ENCODE results near the gene CST9.
"Not testable (repeated sequence)": the region's sequence is repeated elsewhere in the genome, so short reads cannot be mapped to it uniquely, and the experiment has no call there.

CST9 gene

DNA sequence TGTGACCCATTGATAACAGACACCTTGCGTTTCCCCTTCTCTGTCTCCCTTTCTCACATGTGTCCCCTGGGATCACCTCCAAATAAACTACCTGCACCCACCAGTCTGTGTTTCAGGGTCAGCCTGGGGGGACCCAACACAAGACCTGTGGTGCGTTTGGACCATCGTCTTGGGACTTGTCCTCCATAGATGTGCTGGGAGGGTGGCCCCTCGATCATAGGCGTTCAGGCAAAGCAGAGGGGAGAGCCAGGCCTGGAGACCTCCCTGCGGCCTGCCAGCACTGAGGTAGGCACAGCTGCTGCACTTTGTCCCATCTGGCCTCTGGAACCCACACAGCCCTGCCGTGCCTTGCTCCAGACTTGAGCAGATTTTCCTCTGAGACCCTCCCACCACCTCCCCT lies 18.1 kb downstream of the CST9 start:
- DNase-seq (ENCODE audit: low spot score) = no peak

DNA sequence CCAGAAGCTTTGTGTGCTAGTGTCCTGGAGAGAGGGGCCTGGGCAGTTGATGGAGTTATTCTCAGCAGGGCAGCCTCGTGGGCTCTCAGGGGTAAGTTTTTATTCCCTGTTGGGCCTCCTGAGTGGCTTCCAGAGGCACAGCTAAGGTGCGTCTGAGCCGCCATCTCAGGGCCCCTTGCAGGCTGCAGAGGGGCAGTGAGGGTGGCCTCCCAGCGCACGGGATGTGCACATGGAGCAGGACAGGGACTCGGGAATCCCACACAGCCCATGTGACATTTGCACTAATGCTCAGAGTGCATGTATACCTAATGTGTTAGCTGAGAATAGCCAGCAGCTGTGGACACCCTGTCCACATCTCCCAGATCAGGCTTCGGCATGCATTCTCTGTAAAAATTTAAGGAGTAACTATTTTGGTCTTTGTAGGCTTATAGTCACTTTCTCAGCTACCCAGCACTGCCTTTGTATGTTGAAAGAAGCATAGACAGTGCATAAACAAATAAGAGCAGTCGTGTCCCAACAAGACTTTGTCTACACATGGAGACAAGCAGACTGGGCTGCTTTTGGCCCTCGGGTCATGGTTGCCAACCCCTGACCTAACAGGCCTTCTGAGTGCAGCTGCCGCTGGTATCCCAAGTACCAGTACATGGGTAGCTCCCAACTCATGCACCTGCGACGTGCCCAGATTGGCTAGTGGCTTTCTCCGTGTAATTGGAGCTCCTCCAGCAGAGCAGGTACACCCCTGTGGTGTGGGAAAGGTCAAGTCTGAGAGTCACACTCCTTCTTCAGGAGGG lies 18.8 kb downstream of the CST9 start:
- no peak for DNase-seq (ENCODE audit: low spot score)

DNA sequence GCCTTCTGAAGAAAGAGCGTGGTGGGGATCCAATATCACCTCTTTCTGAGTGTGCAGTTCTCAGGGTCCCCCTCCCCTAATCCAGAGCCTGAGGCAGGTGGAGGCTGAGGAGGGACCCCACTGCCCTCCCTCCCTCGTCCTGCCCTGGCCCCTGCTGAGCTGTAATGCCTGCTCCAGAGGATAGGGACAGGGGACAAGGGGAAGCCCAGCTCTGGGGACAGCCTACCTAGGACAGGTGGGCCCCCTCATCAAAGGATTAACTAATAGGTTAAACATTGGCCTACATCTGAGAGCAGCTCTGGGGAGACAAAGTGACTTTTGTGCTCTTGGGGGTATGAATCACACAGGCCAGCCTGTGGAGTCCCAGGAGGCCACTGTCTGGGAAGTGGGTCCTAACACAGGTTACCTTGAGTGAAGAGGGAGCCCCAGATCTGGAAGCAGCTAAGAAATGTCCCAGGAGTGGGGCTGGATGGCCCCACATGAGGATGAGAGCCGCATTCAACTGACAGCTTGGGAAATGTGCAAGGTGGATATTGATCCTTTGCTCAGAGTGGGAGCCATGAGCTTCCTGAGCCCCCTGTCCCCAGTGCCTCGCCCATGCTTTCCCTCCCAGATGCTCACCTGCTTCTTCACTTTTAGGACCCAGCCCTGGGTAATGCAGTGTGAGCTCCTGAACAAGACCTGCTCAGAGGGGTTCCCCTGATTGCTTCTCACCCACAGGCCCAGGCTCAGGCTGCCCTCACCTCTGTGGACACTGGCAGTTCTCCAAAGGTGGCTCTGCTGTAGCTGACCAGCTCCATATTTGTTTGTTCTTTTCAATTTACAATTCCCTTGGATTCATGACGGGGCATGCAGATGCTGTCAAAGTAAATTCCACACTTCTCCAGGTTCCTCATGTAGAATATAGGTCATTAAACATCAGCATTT lies 19.6 kb downstream of the CST9 start:
- DNase-seq (ENCODE audit: low spot score) = no peak

DNA sequence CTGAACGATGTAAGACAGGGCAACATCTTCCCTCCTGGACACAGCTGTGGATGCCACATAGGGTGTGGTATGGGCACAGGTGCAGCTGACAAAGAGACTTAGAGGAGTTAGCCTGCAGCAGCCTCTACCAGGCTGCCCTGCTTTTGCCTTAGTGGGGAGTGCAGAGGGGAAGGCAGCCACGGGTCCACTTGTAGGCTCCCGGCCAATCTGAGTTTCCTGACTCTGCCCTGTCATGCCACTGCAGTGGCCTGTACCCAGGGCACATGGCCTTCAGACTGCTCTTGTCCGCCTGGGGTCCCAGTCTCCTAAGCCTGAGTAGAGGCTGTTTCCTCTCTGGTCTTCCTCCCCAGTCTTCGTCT lies 20.3 kb downstream of the CST9 start:
- DNase-seq (ENCODE audit: low spot score) = no peak

DNA sequence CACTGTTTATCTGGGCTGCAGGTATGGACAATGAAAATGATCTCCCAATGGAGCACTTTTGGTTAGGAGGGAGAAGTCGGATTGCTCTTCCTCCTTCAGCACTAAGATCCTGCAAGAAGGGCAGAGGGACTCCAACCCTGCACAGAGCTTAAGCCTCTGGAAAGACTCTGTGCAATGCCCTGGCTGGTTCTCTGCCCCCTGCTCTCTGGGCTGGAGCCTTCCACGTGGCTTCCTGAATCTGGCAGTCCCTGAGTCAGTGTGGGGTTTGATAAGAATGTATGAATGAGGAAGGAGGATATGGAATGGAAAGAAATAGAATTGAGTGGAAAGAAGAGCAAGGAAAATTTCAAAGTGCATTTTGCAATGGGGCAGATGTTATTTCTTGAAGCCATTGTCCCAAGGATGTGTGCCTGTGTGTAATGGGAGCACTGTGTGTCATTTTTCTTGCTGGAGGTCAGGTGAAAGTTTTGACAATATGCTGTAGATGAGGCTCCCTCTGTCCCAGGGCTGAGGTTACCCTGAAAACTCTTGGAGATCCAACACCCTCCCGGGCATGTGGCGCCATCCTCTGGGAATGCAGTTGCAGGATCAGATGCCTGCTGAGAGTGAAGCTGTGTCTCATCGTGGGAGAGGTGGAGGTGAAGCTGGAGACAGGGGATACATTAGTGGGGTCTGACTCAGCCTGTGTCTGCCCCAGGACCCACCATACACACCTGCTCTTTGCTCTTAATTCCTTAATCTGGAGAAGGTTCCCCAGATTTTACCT lies 21.1 kb downstream of the CST9 start:
- DNase-seq (ENCODE audit: low spot score) = no peak

DNA sequence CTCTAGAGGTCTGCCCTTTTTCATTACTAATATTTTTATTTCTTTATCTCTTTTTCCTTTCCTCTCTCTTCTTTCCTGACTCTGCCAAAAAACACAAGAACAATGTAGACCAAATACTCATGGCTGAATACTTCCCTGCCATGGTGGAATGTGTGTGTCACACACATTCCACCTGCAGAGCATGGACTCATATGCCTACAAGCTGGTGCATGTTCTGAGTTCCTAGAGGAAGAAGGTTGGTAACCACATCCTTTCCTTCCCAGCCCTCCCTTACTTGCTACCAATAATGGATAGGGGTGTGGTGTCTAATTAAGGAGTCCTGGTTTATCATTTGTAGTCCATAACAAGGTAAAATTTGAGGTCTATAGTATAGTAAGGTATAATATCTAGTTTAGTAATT lies 22.2 kb downstream of the CST9 start:
- no peak for DNase-seq (ENCODE audit: low spot score)

DNA sequence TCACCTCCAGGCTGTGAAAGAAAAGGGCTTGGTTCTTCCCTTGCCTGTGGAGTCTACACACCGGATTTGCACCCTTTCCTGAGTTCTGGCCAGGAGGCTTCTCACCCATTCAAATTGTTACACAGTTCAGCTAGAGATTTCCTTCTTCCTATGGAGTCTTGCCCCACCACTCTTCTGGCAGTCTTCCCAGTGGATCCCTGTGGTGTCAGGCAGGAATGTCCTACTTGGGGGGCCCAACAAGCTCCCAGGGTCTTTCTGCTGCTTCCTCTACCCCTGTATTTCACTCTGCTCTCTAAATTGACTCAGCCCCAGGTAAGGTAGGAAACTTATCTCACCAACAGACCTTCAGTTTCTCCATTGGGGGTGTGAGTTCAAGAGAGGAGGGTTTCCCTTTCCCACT lies 23.4 kb downstream of the CST9 start:
- no peak for DNase-seq (ENCODE audit: low spot score)

DNA sequence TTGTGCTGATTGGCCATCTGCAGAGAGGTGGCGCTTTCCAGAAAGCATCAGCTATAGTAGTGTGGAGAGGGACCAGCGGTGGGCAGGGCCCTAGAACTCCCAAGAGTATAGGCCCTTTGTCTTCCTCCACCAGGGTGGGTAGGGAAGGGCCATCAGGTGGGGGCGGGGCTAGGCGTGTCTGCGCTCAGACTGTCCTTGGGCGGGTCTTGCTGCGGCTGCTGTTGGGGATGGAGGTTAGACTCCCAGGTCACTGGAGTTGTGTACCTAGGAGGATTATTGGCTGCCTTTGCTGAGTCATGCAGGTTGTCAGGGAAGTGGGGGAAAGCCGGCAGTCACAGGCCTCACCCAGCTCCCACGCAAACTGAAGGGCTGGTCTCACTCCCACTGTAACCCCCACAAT lies 23.9 kb downstream of the CST9 start:
- not testable (repeated sequence) for DNase-seq (ENCODE audit: low spot score)

DNA sequence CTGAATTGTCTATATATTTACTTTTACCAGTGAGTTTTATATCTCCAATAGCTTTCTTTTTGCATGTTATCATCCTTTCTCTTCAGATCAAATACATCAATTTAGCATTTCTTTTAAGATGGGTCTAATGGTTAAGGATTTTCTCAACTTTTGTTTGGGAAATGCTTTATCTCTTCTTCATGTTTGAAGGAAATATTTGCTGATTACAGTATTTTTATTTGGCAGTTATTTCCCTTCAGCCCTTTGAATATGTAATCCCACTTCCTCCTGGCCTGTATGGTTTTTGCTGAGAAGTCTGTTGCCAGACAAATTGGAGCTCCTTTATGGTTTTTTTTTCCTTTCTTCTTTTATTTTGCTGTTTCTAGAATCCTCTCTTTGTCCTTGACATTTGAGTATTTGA lies 30.7 kb downstream of the CST9 start:
- no peak for DNase-seq (ENCODE audit: low spot score)

DNA sequence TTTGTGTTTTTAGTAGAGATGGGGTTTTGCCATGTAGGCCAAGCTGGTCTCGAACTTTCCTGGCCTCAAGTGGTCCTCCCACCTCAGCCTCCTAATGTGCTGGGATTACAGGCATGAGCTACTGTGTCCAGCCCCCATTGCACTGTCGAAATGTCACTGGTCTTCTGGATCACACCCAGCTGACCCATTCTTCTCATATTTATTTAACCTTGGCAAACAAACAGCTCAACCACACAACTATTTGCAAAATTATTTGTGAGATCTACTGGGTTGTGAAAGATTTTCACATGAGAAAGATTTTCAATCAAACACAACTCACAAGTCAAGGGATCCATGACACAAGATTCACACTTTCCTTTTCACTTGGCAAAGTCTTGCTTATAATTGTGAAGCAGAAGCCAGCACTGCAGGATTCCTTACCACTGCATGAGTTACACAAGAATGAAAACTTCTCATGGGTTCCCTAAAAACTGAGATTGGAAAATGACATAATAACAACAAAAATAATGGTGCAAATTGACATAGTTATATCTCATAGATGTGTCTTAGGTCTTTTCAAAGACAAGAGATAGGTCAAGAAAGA lies 35.4 kb downstream of the CST9 start:
- DNase-seq (ENCODE audit: low spot score) = no peak

DNA sequence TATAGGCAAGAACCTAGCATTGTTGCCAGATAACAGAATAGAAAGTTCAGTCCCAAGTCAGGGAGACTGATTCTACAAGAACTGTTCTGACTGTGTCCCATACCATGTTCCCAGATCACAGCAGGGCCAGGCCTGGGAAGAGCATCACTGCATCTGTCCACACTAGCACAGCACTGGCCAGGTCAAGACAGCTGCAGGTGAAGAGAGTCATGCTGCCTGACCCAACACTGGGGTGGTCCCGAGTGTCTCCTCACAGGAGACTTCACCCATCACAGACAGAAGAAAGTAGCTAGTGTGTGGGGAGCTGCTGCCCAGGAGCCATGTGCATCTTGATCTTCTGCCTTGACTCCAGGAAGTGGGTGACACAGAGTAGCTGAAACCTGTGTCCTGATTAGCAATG lies 36.1 kb downstream of the CST9 start:
- no peak for DNase-seq (ENCODE audit: low spot score)

DNA sequence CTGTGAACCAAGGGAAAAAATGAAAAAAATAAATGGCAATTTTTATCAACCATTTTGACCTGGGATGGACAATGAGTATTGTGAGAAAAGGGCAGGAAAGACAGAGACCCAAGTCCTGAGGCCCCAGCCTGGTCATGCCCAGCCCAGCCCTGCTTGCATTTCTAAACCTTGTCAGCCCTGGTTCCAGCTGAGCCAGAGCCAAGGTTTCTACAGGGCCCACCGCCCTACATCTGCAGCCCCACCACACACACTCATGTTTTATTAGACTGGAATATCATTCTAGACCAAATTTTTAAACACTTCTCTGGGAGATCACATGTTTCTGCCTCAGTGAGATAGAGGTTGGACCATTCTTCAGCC lies 36.8 kb downstream of the CST9 start:
- DNase-seq (ENCODE audit: low spot score) = no peak

DNA sequence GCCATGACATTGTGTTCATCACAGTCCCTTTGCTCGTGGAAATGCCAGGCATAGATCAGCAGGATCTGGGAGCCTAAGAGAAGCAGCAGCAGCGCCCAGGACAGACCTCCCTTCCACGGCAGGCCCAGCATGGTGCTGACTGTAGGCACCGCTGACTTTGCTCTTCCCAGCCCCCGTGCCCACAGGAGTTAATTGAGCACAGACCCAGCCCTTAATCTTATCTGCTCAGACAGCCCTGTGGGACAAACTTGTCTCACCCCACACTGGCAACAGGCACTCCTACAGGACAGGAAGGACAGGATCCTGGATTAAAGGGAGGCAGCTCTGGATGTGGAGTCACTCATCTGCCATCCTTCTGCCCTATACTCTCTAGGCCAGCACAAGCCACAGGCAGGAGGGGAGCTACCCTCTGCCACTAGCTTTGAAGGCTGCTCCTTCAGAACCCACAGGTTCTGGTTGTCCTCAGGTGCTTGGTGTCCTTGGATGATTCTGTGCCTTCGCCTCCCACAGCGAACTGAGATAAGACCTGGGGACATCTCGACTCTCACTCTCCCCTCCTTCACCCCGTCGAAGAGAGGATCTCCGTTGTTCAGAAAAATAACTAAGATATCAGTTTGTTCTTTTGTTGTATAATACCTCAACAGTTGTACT lies 37.3 kb downstream of the CST9 start, which contains the start of gene CST9L:
CST9L (minus strand) TSS at position 165 of the 651 bp plus-strand sequence; CDS start at position 131, 34 bp downstream.
- DNase-seq (ENCODE audit: low spot score) = no peak

DNA sequence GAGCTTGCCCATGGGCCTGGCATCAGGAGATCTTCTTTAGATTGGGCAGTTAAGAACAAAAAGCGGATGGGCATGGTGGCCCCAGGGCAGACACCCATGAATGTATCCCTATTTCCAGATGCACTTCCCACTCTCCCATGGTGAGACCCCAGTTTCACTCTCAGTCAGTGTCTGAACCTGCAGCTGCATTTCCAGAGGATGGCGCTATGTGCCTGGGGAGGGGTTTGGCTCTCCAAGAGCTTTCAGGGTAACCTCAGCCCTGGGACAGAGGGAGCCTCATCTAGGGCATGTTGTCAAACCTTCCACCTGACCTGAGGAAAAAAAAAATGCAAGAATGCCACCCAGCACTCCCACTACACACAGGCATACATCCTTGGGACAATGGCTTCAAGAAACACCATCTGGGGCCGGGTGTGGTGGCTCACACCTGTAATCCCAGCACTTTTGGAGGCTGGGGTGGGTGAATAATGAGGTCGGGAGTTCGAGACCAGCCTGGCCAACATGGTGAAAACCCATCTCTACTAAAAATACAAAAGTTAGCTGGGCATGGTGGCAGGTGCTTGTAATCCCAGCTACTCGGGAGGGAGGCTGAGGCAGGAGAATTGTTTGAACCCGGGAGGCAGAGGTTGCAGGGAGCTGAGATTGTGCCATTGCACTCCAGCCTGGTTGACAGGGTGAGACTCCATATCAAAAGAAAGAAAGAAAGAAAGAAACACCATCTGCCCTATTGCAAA lies 39.4 kb downstream of the CST9 start:
- no peak for DNase-seq (ENCODE audit: low spot score)

DNA sequence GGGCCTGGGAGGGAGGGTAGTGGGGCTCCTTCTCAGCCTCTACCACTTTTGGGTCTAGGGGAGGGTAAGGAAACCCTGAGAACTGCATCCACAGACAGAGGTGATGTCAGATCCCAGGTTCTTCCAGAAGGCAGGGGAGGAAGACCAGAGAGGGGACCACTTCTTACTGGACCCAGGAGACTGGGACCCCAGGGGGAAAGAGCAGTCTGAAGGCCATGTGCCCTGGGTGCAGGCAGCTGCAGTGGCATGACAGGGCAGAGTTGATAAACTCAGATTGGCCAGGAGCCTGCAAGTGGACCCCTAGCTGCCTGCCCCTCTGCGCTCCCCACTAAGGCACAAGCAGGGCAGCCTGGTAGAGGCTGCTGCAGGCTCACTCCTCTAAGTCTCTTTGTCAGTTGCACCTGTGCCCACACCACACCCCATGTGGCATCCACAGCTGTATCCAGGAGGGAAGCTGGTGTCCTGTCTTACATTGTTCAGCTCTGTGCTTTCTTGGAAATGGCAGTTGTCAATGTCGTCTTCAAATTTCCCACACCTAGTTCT lies 40.1 kb downstream of the CST9 start:
- DNase-seq (ENCODE audit: low spot score) = no peak

DNA sequence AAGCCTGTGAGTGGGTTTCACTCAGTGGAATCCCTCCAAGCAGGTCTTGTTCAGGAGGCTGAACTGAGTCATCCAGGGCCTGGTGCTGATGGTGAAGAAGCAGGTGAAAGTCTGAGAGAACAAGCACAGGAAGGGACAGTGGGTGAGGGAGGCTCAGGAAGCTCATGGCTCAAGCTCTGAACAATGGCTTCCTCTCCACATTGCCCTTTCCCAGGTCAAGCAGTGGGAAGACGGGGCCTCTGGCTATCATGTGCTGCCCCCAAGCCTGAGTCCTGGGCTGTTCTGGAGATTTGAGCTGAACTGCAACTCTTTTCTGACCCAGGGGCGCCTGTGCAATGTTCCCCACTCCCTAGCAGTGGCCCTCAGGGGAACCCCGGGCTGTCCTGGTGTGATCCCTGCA lies 40.8 kb downstream of the CST9 start:
- DNase-seq (ENCODE audit: low spot score) = no peak

DNA sequence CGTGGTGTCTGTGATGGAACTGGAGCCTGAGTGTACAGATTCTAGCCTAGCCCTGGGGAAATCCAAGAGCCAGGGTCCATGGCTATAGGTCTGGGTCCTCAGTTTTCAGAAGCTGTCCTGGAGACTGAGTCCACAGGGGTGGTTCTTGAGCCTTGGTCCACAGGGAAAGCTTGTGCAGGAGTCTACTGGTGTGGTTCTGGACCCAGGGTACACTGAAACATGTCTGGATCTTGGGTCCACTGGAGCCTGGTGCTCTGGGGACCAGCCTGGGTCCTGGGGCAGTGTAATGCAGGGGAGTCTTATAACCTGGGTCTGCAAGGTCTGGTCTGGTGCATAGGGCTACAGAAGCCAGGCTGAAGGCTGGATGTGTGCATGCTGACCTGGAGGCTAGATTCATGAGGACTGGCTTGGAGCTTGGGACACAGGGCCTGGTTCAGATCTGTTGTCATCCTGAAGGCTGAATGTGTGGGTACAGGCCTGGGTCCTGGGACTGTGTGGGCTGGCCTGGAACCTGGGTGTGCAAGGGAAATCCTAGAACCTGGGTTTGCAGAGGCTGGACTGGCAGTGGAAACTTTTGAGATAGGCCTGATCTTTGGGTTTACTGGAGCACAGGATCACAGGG lies 42.9 kb downstream of the CST9 start:
- no peak for DNase-seq (ENCODE audit: low spot score)

DNA sequence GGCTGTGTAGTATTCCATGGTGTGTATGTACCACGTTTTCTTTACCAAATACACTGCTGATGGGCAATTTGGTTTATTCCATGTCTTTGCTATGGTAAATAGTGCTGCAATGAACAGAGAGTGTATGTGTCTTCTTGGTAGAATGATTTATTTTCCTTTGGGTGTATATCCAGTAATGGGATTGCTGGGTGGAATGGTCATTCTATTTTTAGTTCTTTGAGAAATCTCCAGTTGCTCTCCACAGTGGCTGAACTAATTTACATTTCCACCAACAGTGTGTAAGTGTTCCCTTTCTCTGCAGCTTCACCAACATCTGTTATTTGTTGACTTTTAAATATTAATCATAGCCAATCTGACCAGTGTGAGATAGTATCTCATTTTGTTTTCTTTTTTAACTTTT lies 51.3 kb downstream of the CST9 start:
- no peak for DNase-seq (ENCODE audit: low spot score)

Measured in AG20443 (cell line).